TTC549 (cell line): ENCODE measurements around the gene CCDC196.
"Not testable (repeated sequence)": the region's sequence is repeated elsewhere in the genome, so short reads cannot be mapped to it uniquely, and the experiment has no call there.

ENCODE experiments used
- FAIRE-seq: peaks from 2 replicates; lab custom pipeline; 2012; peaks lifted over from hg19 to GRCh38; lab: Jason Lieb, UNC

CCDC196 gene

GRCh38 chr14:66495218-66496098 lies 9.3 kb downstream of the CCDC196 start:
- FAIRE-seq, result peak; percentile 95

GRCh38 chr14:66496188-66496807 lies 10.1 kb downstream of the CCDC196 start:
- FAIRE-seq, result no peak

- no peak for FAIRE-seq
These were observed 10.7 kb downstream of the CCDC196 start for GRCh38 chr14:66496911-66497310.

GRCh38 chr14:66498311-66498710 lies 12.1 kb downstream of the CCDC196 start:
- FAIRE-seq, result no peak

- no peak for FAIRE-seq
These were observed 15.4 kb downstream of the CCDC196 start for GRCh38 chr14:66501592-66501991.

- not testable (repeated sequence) for FAIRE-seq
These were observed 16.7 kb downstream of the CCDC196 start for GRCh38 chr14:66502836-66503235.

- FAIRE-seq, result no peak
These were observed 17.4 kb downstream of the CCDC196 start for GRCh38 chr14:66503532-66503931.

- FAIRE-seq, result no peak
These were observed 21.1 kb downstream of the CCDC196 start for GRCh38 chr14:66507181-66507721.

- FAIRE-seq, result peak; percentile 93
These were observed 21.8 kb downstream of the CCDC196 start, which contains the start of gene GPHN for GRCh38 chr14:66507722-66508546. Gene GPHN (plus strand): TSS chr14:66508147.

- FAIRE-seq, result no peak
These were observed 22.3 kb downstream of the CCDC196 start for GRCh38 chr14:66508547-66508845.

GRCh38 chr14:66508846-66509621 lies 22.9 kb downstream of the CCDC196 start:
- no peak for FAIRE-seq

GRCh38 chr14:66509874-66510273 lies 23.7 kb downstream of the CCDC196 start:
- no peak for FAIRE-seq

GRCh38 chr14:66511849-66512248 lies 25.7 kb downstream of the CCDC196 start:
- no peak for FAIRE-seq

GRCh38 chr14:66514213-66514612 lies 28.0 kb downstream of the CCDC196 start:
- FAIRE-seq, result no peak

- FAIRE-seq, result no peak
These were observed 44.4 kb downstream of the CCDC196 start for GRCh38 chr14:66530526-66530925.

- no peak for FAIRE-seq
These were observed 52.9 kb downstream of the CCDC196 start for GRCh38 chr14:66539034-66539433.

GRCh38 chr14:66540038-66540437 lies 53.9 kb downstream of the CCDC196 start:
- no peak for FAIRE-seq

- no peak for FAIRE-seq
These were observed 55.5 kb downstream of the CCDC196 start for GRCh38 chr14:66541627-66542026.

GRCh38 chr14:66543996-66544395 lies 57.8 kb downstream of the CCDC196 start:
- no peak for FAIRE-seq

GRCh38 chr14:66545191-66545590 lies 59.0 kb downstream of the CCDC196 start:
- FAIRE-seq, result not testable (repeated sequence)

GRCh38 chr14:66545751-66546150 lies 59.6 kb downstream of the CCDC196 start:
- FAIRE-seq, result not testable (repeated sequence)
